A549 (cell line): ENCODE results near the gene TMEM101.

ENCODE experiments used
- CTCF ChIP-seq: fragments of >200 bp; sonication (Bioruptor Twin); formaldehyde crosslinking; IDR thresholded peaks from 3 replicates; pipeline ENCODE4 v1.5.1; 2016
- ELK1 ChIP-seq: fragments of 150-350 bp; IDR thresholded peaks from 2 replicates; pipeline ENCODE4 v1.6.1; 2014; ENCODE audit warnings: low read depth, mild to moderate bottlenecking, low read length
- EP300 ChIP-seq, 2 experiments: fragments of >200 bp; sonication (Bioruptor Twin); formaldehyde crosslinking; IDR thresholded peaks; 2 replicates in 1 of 2; 3 replicates in 1 of 2; pipeline ENCODE4 v1.6.1; 2016 to 2017
- FOXS1 ChIP-seq: fragments of 250-450 bp; sonication (Bioruptor Pico); IDR thresholded peaks from 2 replicates; pipeline ENCODE4 v1.5.0; 2020; ENCODE audit warnings: mild to moderate bottlenecking, moderate library complexity
- HOXA7 ChIP-seq: fragments of 250-450 bp; sonication (Bioruptor Pico); IDR thresholded peaks from 2 replicates; pipeline ENCODE4 v1.5.0; 2020; ENCODE audit warnings: mild to moderate bottlenecking, moderate library complexity
- JUN ChIP-seq, 2 experiments: fragments of >200 bp; sonication (Bioruptor Twin); formaldehyde crosslinking; IDR thresholded peaks; 2 replicates in 1 of 2; 3 replicates in 1 of 2; pipeline ENCODE4 v1.6.1; 2016 to 2017
- JUNB ChIP-seq: fragments of >200 bp; sonication (Bioruptor Twin); formaldehyde crosslinking; IDR thresholded peaks from 2 replicates; pipeline ENCODE4 v1.6.1; 2016
- KDM1A ChIP-seq: fragments of 200-600 bp; sonication (generic); IDR thresholded peaks from 2 replicates; pipeline ENCODE4 v1.6.1; 2016; ENCODE audit warnings: low read depth, mild to moderate bottlenecking
- MAFK ChIP-seq: fragments of 450-650 bp; IDR thresholded peaks from 2 replicates; pipeline ENCODE4 v1.6.1; 2014; ENCODE audit not compliant: partially characterized antibody
- MAZ ChIP-seq: fragments of 150-350 bp; IDR thresholded peaks from 2 replicates; pipeline ENCODE4 v1.6.1; 2014; ENCODE audit warnings: antibody characterized with exemption, low read depth, low read length, borderline replicate concordance
- POLR2A ChIP-seq: IDR thresholded peaks from 2 replicates; pipeline ENCODE4 v1.6.1; 2012; ENCODE audit warnings: mild to moderate bottlenecking, low read length
- POLR2AphosphoS2 ChIP-seq: conservative IDR thresholded peaks from 2 replicates; pipeline ENCODE4 v1.6.1; 2012; ENCODE audit warnings: low read length, improper control_type of control experiment, inconsistent platforms
- USF2 ChIP-seq: fragments of 450-650 bp; IDR thresholded peaks from 2 replicates; pipeline ENCODE4 v1.6.1; 2014; ENCODE audit warnings: antibody characterized with exemption

- TF ChIP-seq CTCF (no peak), KDM1A (no peak), JUN (IDR thresholded peaks at IDR 0.05) (no peak), POLR2AphosphoS2 (no peak), HOXA7 (CRISPR knock-in tag) (no peak), FOXS1 (CRISPR knock-in tag) (no peak), MAZ (no peak), MAFK (no peak), EP300 (IDR thresholded peaks at IDR 0.05) (no peak), JUNB (no peak), ELK1 (no peak), POLR2A (no peak), USF2 (no peak)
Observed at GRCh38 chr17:44001461-44001920, 13.3 kb downstream of the TMEM101 start.
